Esophagus squamous epithelium (tissue), 5 donors: ENCODE data around the gene EGFL7. TPM values are rescaled to one million over a fixed set of nuclear protein-coding genes. Genes with fewer than 3 reads are reported as not detected.

Source experiments
- DNase-seq: peaks from one replicate; lab custom pipeline; 2025; lab: John Stamatoyannopoulos, UW
- H3K27ac ChIP-seq, 4 donors: fragments of 200-600 bp; sonication (generic); one replicate each; pipeline ENCODE4 v1.5.1; 2016 to 2019; ENCODE audit warnings: mild to moderate bottlenecking in 1 of 4
- H3K27me3 ChIP-seq, 4 donors: fragments of 200-600 bp; sonication (generic); 1 replicate in 3 of 4; 2 replicates in 1 of 4; pipeline versions ENCODE4 v1.5.1 to v1.6.0; 2017 to 2021; ENCODE audit warnings: antibody characterized with exemption in 1 of 4
- H3K36me3 ChIP-seq, 3 donors: fragments of 200-600 bp; sonication (generic); one replicate each; pipeline ENCODE4 v1.5.1; 2016 to 2019
- H3K4me1 ChIP-seq, 3 donors: fragments of 200-600 bp; sonication (generic); one replicate each; pipeline ENCODE4 v1.5.1; 2017 to 2019
- H3K4me3 ChIP-seq, 4 donors: fragments of 200-600 bp; sonication (generic); 1 replicate in 3 of 4; 2 replicates in 1 of 4; pipeline ENCODE4 v1.5.1; 2016 to 2019; ENCODE audit warnings: mild to moderate bottlenecking in 2 of 4, moderate library complexity in 1 of 4
- H3K9me3 ChIP-seq, 3 donors: fragments of 200-600 bp; sonication (generic); one replicate each; pipeline ENCODE4 v1.5.1; 2016 to 2019
- CTCF ChIP-seq, 6 experiments: fragments of 450-650 bp in 4 of 6; fragments of 200-600 bp in 2 of 6; sonication (generic) in 2 of 6; IDR thresholded peaks; one replicate each; pipeline ENCODE4 v1.5.1; 2016 to 2019; ENCODE audit warnings: antibody characterized with exemption in 6 of 6, mild to moderate bottlenecking in 4 of 6, moderate library complexity in 4 of 6
- POLR2A ChIP-seq, 4 donors: fragments of 450-650 bp; IDR thresholded peaks; one replicate each; pipeline ENCODE4 v1.6.1; 2017; ENCODE audit warnings: antibody characterized with exemption in 4 of 4, mild to moderate bottlenecking in 4 of 4, moderate library complexity in 3 of 4
- WGBS, 2 donors: methylation state at CpG; one replicate each; pipeline ENCODE4 v1.1.5; 2018; 5-methylcytosine and 5-hydroxymethylcytosine counted together
- intact Hi-C: fragments of 100-400 bp; cut with DNase I; formaldehyde crosslinking; loops from one replicate; pipeline ENCODE4 v1.15.0; 2022
- total RNA-seq, 4 donors: library from RNA; depleted of rRNA; stranded (reverse); fragments of >200 nt; gene quantifications; one replicate each; pipeline ENCODE4 v1.1.0, GENCODE V29; 2016
- donor health status: DM: yes; HTN: yes; CAD: no.

EGFL7 gene
- total RNA-seq, 4 donors from 2014 or later, result 5.2 to 41.2 (median 21.2) TPM

- H3K4me1 ChIP-seq, result peaks cover 4 to 37% (median 7%) of the 10 kb centered on the region in 3 donors
- peaks cover 0 to 7% (median 0%) of the 10 kb centered on the region in 3 donors for H3K36me3 ChIP-seq
- H3K4me3 ChIP-seq, result peak overlapping the region in 2 of 4 donors; percentile 54 to 65
- 71 to 75% methylated on average over 6 to 8 of the region's 10 CpGs for WGBS, 2 donors
- no peak for TF ChIP-seq POLR2A (IDR thresholded peaks at IDR 0.05)
- TF ChIP-seq CTCF (IDR thresholded peaks at IDR 0.05), result no peak
- intact Hi-C loops, result no loop called here
- H3K27ac ChIP-seq, result peak overlapping the region; percentile 30 to 84 (median 66)
- H3K9me3 ChIP-seq, result no peaks in the 10 kb centered on the region
- H3K27me3 ChIP-seq, result peaks cover 0 to 96% (median 2%) of the 10 kb centered on the region in 4 donors
- no peak for DNase-seq
Observed at GRCh38 chr9:136662326-136662655, 425 bp upstream of the EGFL7 start.

- DNase-seq, result no peak
- H3K27ac ChIP-seq, result peak overlapping the region; percentile 64 to 84 (median 73)
- whole genome bisulfite sequencing, 2 donors, result 69% methylated on average over 3 of the region's 27 CpGs; no CpG with 5 or more reads in 1 of the 2 donors
- intact Hi-C loops, result no loop called here
- TF ChIP-seq POLR2A (IDR thresholded peaks at IDR 0.05) (no peak), CTCF (IDR thresholded peaks at IDR 0.05) (no peak)
- peaks cover 0 to 96% (median 0%) of the 10 kb centered on the region in 4 donors for H3K27me3 ChIP-seq
- H3K36me3 ChIP-seq, result peaks cover 0 to 7% (median 0%) of the 10 kb centered on the region in 3 donors
- H3K9me3 ChIP-seq, result no peaks in the 10 kb centered on the region
- H3K4me3 ChIP-seq, result peak overlapping the region; percentile 31 to 65 (median 48)
- H3K4me1 ChIP-seq, result peaks cover 4 to 34% (median 7%) of the 10 kb centered on the region in 3 donors
Observed at GRCh38 chr9:136664000-136664915, 1.5 kb downstream of the EGFL7 start.

GRCh38 chr9:136665111-136665703 lies 2.5 kb downstream of the EGFL7 start:
- TF ChIP-seq CTCF (IDR thresholded peaks at IDR 0.05) (peak in 4 of 6 experiments; percentile 4 to 42 (median 20)), POLR2A (IDR thresholded peaks at IDR 0.05) (no peak)
- WGBS, 2 donors, result no CpG with 5 or more reads among the region's 49 CpGs
- H3K27me3 ChIP-seq, result peaks cover 0 to 96% (median 3%) of the 10 kb centered on the region in 4 donors
- H3K36me3 ChIP-seq, result peaks cover 0 to 7% (median 0%) of the 10 kb centered on the region in 3 donors
- peak overlapping the region; percentile 31 to 84 (median 73) for H3K27ac ChIP-seq
- intact Hi-C loops, result no loop called here
- no peaks in the 10 kb centered on the region for H3K9me3 ChIP-seq
- H3K4me3 ChIP-seq, result peak overlapping the region; percentile 31 to 65 (median 48)
- no peak for DNase-seq
- H3K4me1 ChIP-seq, result peaks cover 4 to 28% (median 7%) of the 10 kb centered on the region in 3 donors

GRCh38 chr9:136665704-136666371 lies 3.1 kb downstream of the EGFL7 start:
- peak overlapping the region in 2 of 4 donors; percentile 58 to 62 for H3K27ac ChIP-seq
- peaks cover 0 to 7% (median 0%) of the 10 kb centered on the region in 3 donors for H3K36me3 ChIP-seq
- WGBS, 2 donors, result no CpG with 5 or more reads among the region's 109 CpGs
- peaks cover 0 to 96% (median 5%) of the 10 kb centered on the region in 4 donors for H3K27me3 ChIP-seq
- intact Hi-C loops, result no loop called here
- H3K4me3 ChIP-seq, result peak overlapping the region; percentile 31 to 65 (median 48)
- TF ChIP-seq POLR2A (IDR thresholded peaks at IDR 0.05) (no peak), CTCF (IDR thresholded peaks at IDR 0.05) (peak in 1 of 6 experiments; percentile 28)
- H3K4me1 ChIP-seq, result peaks cover 4 to 27% (median 7%) of the 10 kb centered on the region in 3 donors
- no peaks in the 10 kb centered on the region for H3K9me3 ChIP-seq
- no peak for DNase-seq
